Right lobe of liver (tissue), 4 donors: ENCODE results near the gene STT3A.

Experiments used
- CTCF ChIP-seq, 4 donors: fragments of 200-600 bp in 3 of 4; fragments of 450-650 bp in 1 of 4; IDR thresholded peaks; one replicate each; pipeline versions ENCODE4 v1.5.1 to v1.8.0; 2016 to 2022; ENCODE audit warnings: antibody characterized with exemption in 4 of 4, mild to moderate bottlenecking in 2 of 4
- POLR2A ChIP-seq: fragments of 450-650 bp; IDR thresholded peaks from one replicate; pipeline ENCODE4 v1.6.1; 2017; ENCODE audit warnings: antibody characterized with exemption, mild to moderate bottlenecking
- donor health status: DM: no; HTN: no; CAD: no.
- donor health status: DM: no; HTN: no; CAD: no.
- donor health status: DM: no; HTN: yes; CAD: no.

- no peak for TF ChIP-seq POLR2A
- TF ChIP-seq CTCF (IDR thresholded peaks at IDR 0.05) = no peak
Observed at GRCh38 chr11:125623064-125623463, 30.4 kb downstream of the STT3A start.
